ENCODE measurements around the gene DDX27.
A peak's percentile ranks its signal among the peaks of the same experiment; 100 is the strongest.

DDX27 gene

GRCh38 chr20:49234831-49235230 is 15.6 kb downstream of the DDX27 start:
- H3K4me3 ChIP-seq (ENCODE audit: low read depth, low read length), result no peak overlapping the region
- TF ChIP-seq CTCF (IDR thresholded peaks at IDR 0.05; ENCODE audit: borderline replicate concordance, insufficient read depth, low read depth, low read length), result no peak

- no peak for TF ChIP-seq CTCF (IDR thresholded peaks at IDR 0.05; ENCODE audit: borderline replicate concordance, insufficient read depth, low read depth, low read length)
- H3K4me3 ChIP-seq (ENCODE audit: low read depth, low read length), result no peak overlapping the region
Measured at GRCh38 chr20:49236301-49236700, 17.1 kb downstream of the DDX27 start.

- H3K4me3 ChIP-seq (ENCODE audit: low read depth, low read length), result no peak overlapping the region
- TF ChIP-seq CTCF (IDR thresholded peaks at IDR 0.05; ENCODE audit: borderline replicate concordance, insufficient read depth, low read depth, low read length), result no peak
Measured at GRCh38 chr20:49237531-49237930, 18.3 kb downstream of the DDX27 start.

- H3K4me3 ChIP-seq (ENCODE audit: low read depth, low read length), result no peak overlapping the region
- peak; percentile 61; the same call in 1 of the 2 replicates for TF ChIP-seq CTCF (IDR thresholded peaks at IDR 0.05; ENCODE audit: borderline replicate concordance, insufficient read depth, low read depth, low read length)
Measured at GRCh38 chr20:49245921-49246740, 26.9 kb downstream of the DDX27 start.

GRCh38 chr20:49247169-49247723 is 28.0 kb downstream of the DDX27 start:
- H3K4me3 ChIP-seq (ENCODE audit: low read depth, low read length), result no peak overlapping the region
- TF ChIP-seq CTCF (IDR thresholded peaks at IDR 0.05; ENCODE audit: borderline replicate concordance, insufficient read depth, low read depth, low read length), result no peak

- H3K4me3 ChIP-seq (ENCODE audit: low read depth, low read length), result no peak overlapping the region
- no peak for TF ChIP-seq CTCF (IDR thresholded peaks at IDR 0.05; ENCODE audit: borderline replicate concordance, insufficient read depth, low read depth, low read length)
Measured at GRCh38 chr20:49247792-49248191, 28.6 kb downstream of the DDX27 start.

GRCh38 chr20:49248301-49248700 is 29.1 kb downstream of the DDX27 start:
- no peak for TF ChIP-seq CTCF (IDR thresholded peaks at IDR 0.05; ENCODE audit: borderline replicate concordance, insufficient read depth, low read depth, low read length)
- H3K4me3 ChIP-seq (ENCODE audit: low read depth, low read length), result no peak overlapping the region
